Kidney epithelial cell (primary cell): ENCODE data around the gene ALDH3A2. TPM values are rescaled to one million over a fixed set of nuclear protein-coding genes. Genes with fewer than 3 reads are reported as not detected.
"Not testable (repeated sequence)": the region's sequence is repeated elsewhere in the genome, so short reads cannot be mapped to it uniquely, and the experiment has no call there.

Source experiments
- DNase-seq: peaks from one replicate; pipeline ENCODE4 v3.0.0-alpha.2; 2010; ENCODE audit warnings: low read depth
- H3K27me3 ChIP-seq: 2 replicates; pipeline ENCODE4 v1.6.0; 2011; ENCODE audit warnings: low read length; ENCODE audit not compliant: control insufficient read depth, insufficient read depth
- H3K36me3 ChIP-seq: 2 replicates; pipeline ENCODE4 v1.5.1; 2011; ENCODE audit warnings: low read length; ENCODE audit not compliant: control insufficient read depth, insufficient read depth
- H3K4me3 ChIP-seq: 2 replicates; pipeline ENCODE4 v1.5.1; 2011; ENCODE audit warnings: low read depth, mild to moderate bottlenecking, control low read depth, low read length
- total RNA-seq: library from RNA; depleted of rRNA; stranded (reverse); fragments of >200 nt; gene quantifications from 2 replicates; pipeline ENCODE4 v1.2.3, GENCODE V29; 2015
- TF ChIP-seq, protein P1 (sequence below): IDR thresholded peaks from 2 replicates; pipeline ENCODE4 v1.5.1; 2011; ENCODE audit warnings: mild to moderate bottlenecking, moderate library complexity, low read length, control low read depth, inconsistent platforms; ENCODE audit not compliant: insufficient read depth, poor library complexity, severe bottlenecking

ALDH3A2 gene
- total RNA-seq, 1 donor from 2014 or later = 26.4 TPM

DNA sequence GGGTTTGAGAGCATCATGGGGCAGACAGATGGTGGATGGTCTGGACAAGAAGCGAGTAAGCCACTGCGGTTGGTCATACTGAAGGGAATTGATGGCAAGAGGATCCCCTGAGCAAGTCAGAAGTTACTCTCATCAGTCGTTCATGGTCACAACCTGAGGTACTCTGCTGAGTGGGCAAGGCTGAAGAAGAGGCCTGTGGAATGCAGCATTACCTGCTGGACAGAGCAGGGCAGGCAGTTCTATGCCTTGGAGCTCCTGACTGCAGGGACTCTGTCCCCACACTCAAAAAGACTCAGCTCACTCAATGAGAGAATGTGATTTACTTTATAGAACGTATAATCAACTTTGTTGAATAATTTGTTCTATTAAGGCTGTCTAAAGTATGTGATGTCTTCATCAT lies 28.3 kb downstream of the ALDH3A2 start:
- DNase-seq = no peak
- TF ChIP-seq, protein P1, sequence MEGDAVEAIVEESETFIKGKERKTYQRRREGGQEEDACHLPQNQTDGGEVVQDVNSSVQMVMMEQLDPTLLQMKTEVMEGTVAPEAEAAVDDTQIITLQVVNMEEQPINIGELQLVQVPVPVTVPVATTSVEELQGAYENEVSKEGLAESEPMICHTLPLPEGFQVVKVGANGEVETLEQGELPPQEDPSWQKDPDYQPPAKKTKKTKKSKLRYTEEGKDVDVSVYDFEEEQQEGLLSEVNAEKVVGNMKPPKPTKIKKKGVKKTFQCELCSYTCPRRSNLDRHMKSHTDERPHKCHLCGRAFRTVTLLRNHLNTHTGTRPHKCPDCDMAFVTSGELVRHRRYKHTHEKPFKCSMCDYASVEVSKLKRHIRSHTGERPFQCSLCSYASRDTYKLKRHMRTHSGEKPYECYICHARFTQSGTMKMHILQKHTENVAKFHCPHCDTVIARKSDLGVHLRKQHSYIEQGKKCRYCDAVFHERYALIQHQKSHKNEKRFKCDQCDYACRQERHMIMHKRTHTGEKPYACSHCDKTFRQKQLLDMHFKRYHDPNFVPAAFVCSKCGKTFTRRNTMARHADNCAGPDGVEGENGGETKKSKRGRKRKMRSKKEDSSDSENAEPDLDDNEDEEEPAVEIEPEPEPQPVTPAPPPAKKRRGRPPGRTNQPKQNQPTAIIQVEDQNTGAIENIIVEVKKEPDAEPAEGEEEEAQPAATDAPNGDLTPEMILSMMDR = no peak
- no peaks in the 10 kb centered on the region for H3K36me3 ChIP-seq
- no peak overlapping the region for H3K4me3 ChIP-seq
- H3K27me3 ChIP-seq = no peaks in the 10 kb centered on the region

DNA sequence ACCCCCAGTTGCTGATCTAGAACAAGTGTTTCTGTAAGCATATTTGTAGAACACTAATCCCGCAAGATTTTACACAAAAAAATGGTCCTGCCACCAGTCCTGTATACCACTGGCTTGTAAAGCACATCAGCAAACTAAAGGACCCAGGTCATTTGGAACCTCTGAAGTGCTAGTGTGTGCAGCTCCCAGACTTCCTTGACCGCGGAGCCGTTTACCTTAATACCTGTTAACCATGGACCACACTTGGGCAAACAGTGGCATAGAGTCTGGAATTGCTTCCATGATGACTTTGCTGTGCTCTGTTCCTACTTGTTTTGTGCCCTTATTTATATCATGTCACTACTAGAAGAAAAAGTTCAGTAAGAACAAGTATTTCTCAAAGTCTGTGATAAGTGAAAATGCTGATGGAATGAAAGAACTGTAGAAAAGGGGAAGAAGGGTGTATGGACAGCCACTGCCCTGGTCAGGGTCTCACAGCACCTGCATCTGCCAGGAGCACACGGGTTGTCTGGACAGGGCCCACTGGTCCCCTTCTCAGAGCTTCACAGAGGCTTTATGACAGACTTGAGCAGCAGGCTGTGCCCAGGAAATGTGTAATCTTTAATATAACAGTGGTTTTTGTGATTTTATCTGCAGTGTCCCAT lies 29.3 kb downstream of the ALDH3A2 start:
- TF ChIP-seq, protein P1 = no peak
- no peaks in the 10 kb centered on the region for H3K27me3 ChIP-seq
- DNase-seq = no peak
- no peaks in the 10 kb centered on the region for H3K36me3 ChIP-seq
- H3K4me3 ChIP-seq = no peak overlapping the region

DNA sequence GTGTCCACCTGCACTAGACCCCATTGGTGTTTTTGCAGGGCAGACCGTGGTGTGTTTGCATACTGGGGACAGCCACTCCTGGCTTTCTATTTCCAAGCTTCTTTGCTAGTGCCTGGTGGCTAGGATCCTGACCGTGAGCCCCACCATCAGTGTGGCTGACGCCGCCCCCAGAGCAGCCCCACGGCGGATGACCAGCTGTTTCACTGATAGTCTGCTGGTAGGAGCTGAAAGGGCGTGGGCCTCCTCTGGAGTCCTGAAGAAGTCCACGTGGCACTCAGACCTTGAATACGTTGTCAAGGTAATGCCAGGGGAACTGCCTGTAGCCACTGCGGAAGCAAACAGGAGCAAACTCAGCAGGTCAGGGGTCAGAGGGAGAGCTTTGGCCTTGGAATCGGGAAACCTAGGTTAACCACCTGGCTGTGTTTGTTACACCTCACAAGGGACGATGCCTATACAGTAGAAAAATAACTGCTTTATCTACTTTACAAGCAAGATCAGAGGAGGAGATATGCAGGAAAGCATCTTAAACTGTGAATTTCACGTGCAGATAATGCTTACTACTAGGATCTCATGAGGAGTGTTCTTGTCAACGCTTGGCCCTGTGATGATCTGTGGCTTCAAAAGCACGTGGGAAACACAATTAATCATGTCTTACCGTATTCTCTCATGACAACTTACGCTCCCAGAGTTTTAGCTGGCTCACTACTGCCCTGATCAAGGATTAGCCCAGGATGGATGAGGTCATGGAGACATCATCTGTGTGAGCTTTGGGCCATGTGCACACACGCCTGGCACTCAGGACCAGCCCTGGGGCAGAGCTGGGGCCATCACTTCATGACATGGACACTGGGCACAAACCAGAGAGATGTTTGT lies 30.3 kb downstream of the ALDH3A2 start:
- no peaks in the 10 kb centered on the region for H3K27me3 ChIP-seq
- TF ChIP-seq, protein P1 = no peak
- DNase-seq = no peak
- no peaks in the 10 kb centered on the region for H3K36me3 ChIP-seq
- no peak overlapping the region for H3K4me3 ChIP-seq

GRCh38 chr17:19683117-19683516 lies 34.6 kb downstream of the ALDH3A2 start:
- TF ChIP-seq, protein P1 = no peak
- Histone ChIP-seq H3K36me3 (no peaks in the 10 kb centered on the region), H3K4me3 (no peak overlapping the region), H3K27me3 (no peaks in the 10 kb centered on the region)
- no peak for DNase-seq

DNA sequence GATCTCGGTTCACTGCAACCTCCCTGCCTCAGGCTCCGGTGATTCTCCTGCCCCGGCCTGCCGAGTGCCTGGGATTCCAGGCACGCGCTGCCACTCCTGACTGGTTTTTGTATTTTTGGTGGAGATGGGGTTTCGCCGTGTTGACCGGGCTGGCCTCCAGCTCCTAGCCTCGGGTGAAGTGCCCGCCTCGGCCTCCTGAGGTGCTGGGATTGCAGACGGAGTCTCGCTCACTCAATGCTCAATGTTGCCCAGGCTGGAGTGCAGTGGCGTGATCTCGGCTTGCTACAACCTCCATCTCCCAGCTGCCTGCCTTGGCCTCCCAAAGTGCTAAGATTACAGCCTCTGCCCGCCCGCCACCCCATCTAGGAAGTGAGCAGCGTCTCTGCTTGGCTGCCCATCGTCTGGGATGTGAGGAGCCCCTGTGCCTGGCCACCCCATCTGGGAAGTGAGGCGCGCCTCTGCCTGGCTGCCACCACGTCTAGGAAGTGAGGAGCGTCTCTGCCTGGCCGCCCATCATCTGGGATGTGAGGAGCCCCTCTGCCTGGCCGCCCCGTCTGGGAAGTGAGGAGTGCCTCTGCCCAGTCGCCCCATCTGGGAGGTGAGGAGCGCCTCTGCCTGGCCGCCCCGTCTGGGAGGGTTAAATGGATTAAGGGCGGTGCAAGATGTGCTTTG lies 36.5 kb downstream of the ALDH3A2 start:
- H3K4me3 ChIP-seq, H3K36me3 ChIP-seq, DNase-seq, H3K27me3 ChIP-seq: not testable (repeated sequence)

DNA sequence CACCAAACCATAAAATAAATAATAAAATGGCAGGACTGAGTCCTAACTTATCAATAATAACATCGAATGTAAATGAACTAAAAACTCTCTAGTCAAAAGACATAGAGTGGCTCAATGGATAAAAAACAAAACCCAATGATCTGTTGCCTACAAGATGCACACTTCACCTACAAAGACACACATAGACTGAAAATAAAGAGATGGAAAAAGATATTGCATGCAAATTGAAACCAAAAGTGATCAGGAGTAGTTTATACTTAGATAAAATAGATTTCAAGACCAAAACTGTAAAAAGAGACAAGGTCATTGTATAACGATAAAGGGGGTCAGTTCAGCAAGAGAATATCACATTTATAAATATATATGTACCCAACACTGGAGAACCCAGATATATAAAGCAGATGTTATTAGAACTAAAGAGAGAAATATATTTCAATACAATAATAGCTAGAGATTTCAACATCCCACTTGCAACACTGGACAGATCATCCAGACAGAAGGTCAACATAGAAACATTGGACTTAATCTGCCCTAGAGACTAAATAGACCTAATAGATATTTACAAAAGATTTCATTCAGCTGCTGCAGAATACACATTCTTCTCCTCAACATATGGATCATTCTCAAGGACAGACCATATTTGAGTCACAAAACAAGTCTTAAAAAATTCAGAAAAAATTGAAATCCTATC lies 38.0 kb downstream of the ALDH3A2 start:
- Histone ChIP-seq H3K4me3 (no peak overlapping the region), H3K36me3 (no peaks in the 10 kb centered on the region), H3K27me3 (no peaks in the 10 kb centered on the region)
- no peak for DNase-seq
- TF ChIP-seq, protein P1 = no peak
